GM12865 (cell line): ENCODE measurements around the gene NLRP1.
A peak's percentile ranks its signal among the peaks of the same experiment; 100 is the strongest.

Experiments
- DNase-seq: peaks from one replicate; pipeline ENCODE4 v3.0.0; 2010; ENCODE audit warnings: low read depth
- H3K4me3 ChIP-seq: 2 replicates; pipeline ENCODE4 v1.5.1; 2011; ENCODE audit warnings: mild to moderate bottlenecking, low read depth, low read length, control low read depth
- CTCF ChIP-seq: IDR thresholded peaks from 2 replicates; pipeline ENCODE4 v1.5.1; 2011; ENCODE audit warnings: low read length, control low read depth, low read depth, inconsistent platforms; ENCODE audit not compliant: insufficient read depth; ENCODE audit errors: missing control alignments

The NLRP1 gene

GRCh38 chr17:5584383-5585286, at the start of gene NLRP1:
Gene NLRP1, minus strand, starts transcription at chr17:5584509. Its CDS starts 552 bp downstream, at chr17:5583957.
- H3K4me3 ChIP-seq, result peak within 1 kb of the TSS; percentile 76
- peak; percentile 93 for DNase-seq
- TF ChIP-seq CTCF, result no peak

GRCh38 chr17:5631958-5632590, 47.8 kb upstream of the NLRP1 start:
- DNase-seq, result no peak
- TF ChIP-seq CTCF, result no peak
- H3K4me3 ChIP-seq, result no peak overlapping the region

GRCh38 chr17:5630434-5630833, 46.1 kb upstream of the NLRP1 start:
- no peak overlapping the region for H3K4me3 ChIP-seq
- no peak for DNase-seq
- no peak for TF ChIP-seq CTCF

- H3K4me3 ChIP-seq, result no peak overlapping the region
- no peak for DNase-seq
- TF ChIP-seq CTCF, result no peak
Measured at GRCh38 chr17:5629128-5629527, 44.8 kb upstream of the NLRP1 start.

GRCh38 chr17:5628262-5628661, 44.0 kb upstream of the NLRP1 start:
- no peak for TF ChIP-seq CTCF
- no peak overlapping the region for H3K4me3 ChIP-seq
- DNase-seq, result no peak

GRCh38 chr17:5624211-5624610, 39.9 kb upstream of the NLRP1 start:
- DNase-seq, result no peak
- TF ChIP-seq CTCF, result no peak
- H3K4me3 ChIP-seq, result no peak overlapping the region

- no peak overlapping the region for H3K4me3 ChIP-seq
- no peak for DNase-seq
- no peak for TF ChIP-seq CTCF
Measured at GRCh38 chr17:5621729-5622128, 37.4 kb upstream of the NLRP1 start.
